ENCODE data around the gene TAX1BP3. TPM values are rescaled to one million over a fixed set of nuclear protein-coding genes. Genes with fewer than 3 reads are reported as not detected.

TAX1BP3 gene
- total RNA-seq, 1 experiment from 2014 or later: 122 TPM

GRCh38 chr17:3657588-3657869, 10.8 kb downstream of the TAX1BP3 start:
- Histone ChIP-seq H3K36me3 (ENCODE audit: control insufficient read depth, insufficient read depth, low read length) (no peaks in the 10 kb centered on the region), H3K4me1 (ENCODE audit: control insufficient read depth, insufficient read depth, low read length) (peaks cover 18% of the 10 kb centered on the region), H3K4me3 (ENCODE audit: low read depth in 2 of 2, low read length in 2 of 2) (no peak overlapping the region), H3K27me3 (ENCODE audit: control insufficient read depth, insufficient read depth, low read length) (no peaks in the 10 kb centered on the region), H3K27ac (ENCODE audit: low read length) (no peak overlapping the region), H3K9me3 (ENCODE audit: control insufficient read depth, insufficient read depth, low read depth, low read length) (no peaks in the 10 kb centered on the region)
- in situ Hi-C loops (cut with HindIII; ENCODE audit: low pct_unique_long_range_greater_than_20kb, low sequenced_read_pairs): no loop called here
- ChIA-PET CTCF (no interaction called here), POLR2A (interaction anchor here (1.0 kb wide), 1 partner anchor 21 kb away, joined by 3 read pairs; the partner anchor contains the start of genes CTNS and SHPK)
- ATAC-seq (no peak), DNase-seq (ENCODE audit: low read depth, low spot score) (no peak)
- BruUV-seq (replicated peaks): no TSS peak
- intact Hi-C loops (cut with micrococcal nuclease; ENCODE audit: unreplicated experiment): no loop called here
- TF ChIP-seq CTCF (IDR thresholded peaks at IDR 0.05) (no peak), POLR2AphosphoS5 (IDR thresholded peaks at IDR 0.05; ENCODE audit: low read depth, low read length) (no peak), SIN3A (IDR thresholded peaks at IDR 0.05; ENCODE audit: borderline replicate concordance, insufficient read depth, low read depth, low read length) (no peak), REST (IDR thresholded peaks at IDR 0.05; ENCODE audit: insufficient read depth in 1 of 2, low read depth in 2 of 2, low read length in 1 of 2) (no peak), TCF7L2 (IDR thresholded peaks at IDR 0.05; ENCODE audit: low read depth, low read length) (no peak)

- BruUV-seq (replicated peaks): no TSS peak
- Histone ChIP-seq H3K27me3 (ENCODE audit: control insufficient read depth, insufficient read depth, low read length) (no peaks in the 10 kb centered on the region), H3K36me3 (ENCODE audit: control insufficient read depth, insufficient read depth, low read length) (no peaks in the 10 kb centered on the region), H3K4me3 (ENCODE audit: low read depth in 2 of 2, low read length in 2 of 2) (no peak overlapping the region), H3K9me3 (ENCODE audit: control insufficient read depth, insufficient read depth, low read depth, low read length) (no peaks in the 10 kb centered on the region), H3K27ac (ENCODE audit: low read length) (no peak overlapping the region), H3K4me1 (ENCODE audit: control insufficient read depth, insufficient read depth, low read length) (peaks cover 18% of the 10 kb centered on the region)
- intact Hi-C loops (cut with micrococcal nuclease; ENCODE audit: unreplicated experiment) (no loop called here), in situ Hi-C loops (cut with HindIII; ENCODE audit: low pct_unique_long_range_greater_than_20kb, low sequenced_read_pairs) (no loop called here)
- no peak for TF ChIP-seq POLR2AphosphoS5 (IDR thresholded peaks at IDR 0.05; ENCODE audit: low read depth, low read length)
- TF ChIP-seq TCF7L2 (IDR thresholded peaks at IDR 0.05; ENCODE audit: low read depth, low read length): no peak
- no peak for TF ChIP-seq CTCF (IDR thresholded peaks at IDR 0.05)
- no peak for TF ChIP-seq REST (IDR thresholded peaks at IDR 0.05; ENCODE audit: insufficient read depth in 1 of 2, low read depth in 2 of 2, low read length in 1 of 2)
- TF ChIP-seq SIN3A (IDR thresholded peaks at IDR 0.05; ENCODE audit: borderline replicate concordance, insufficient read depth, low read depth, low read length): no peak
- DNase-seq (ENCODE audit: low read depth, low spot score) (no peak), ATAC-seq (no peak)
- ChIA-PET CTCF (no interaction called here), POLR2A (interaction anchor here (0.6 to 1.0 kb wide), 2 partner anchors 21 to 464 kb away, joined by 3 read pairs; partner anchors contain the start of genes CTNS and SHPK)
Measured at GRCh38 chr17:3656755-3657587, 11.4 kb downstream of the TAX1BP3 start.
